ENCODE measurements around the gene NHLRC2. TPM values are rescaled to one million over a fixed set of nuclear protein-coding genes. Genes with fewer than 3 reads are reported as not detected.

Gene NHLRC2
- polyA plus RNA-seq, 3 donors, result 2.8 to 6.9 (median 5.3) TPM

GRCh38 chr10:113859261-113859660 lies 4.8 kb downstream of the NHLRC2 start:
- Histone ChIP-seq H3K4me1 (ENCODE audit: control insufficient read depth in 1 of 2, insufficient read depth in 2 of 2, low read length in 2 of 2) (peaks cover 21 to 38% of the 10 kb centered on the region in 2 donors), H2AFZ (ENCODE audit: insufficient read depth, low read depth, low read length, poor library complexity, severe bottlenecking) (no peak overlapping the region), H3K27me3 (ENCODE audit: control insufficient read depth in 2 of 2, insufficient read depth in 2 of 2, low read length in 2 of 2) (no peaks in the 10 kb centered on the region), H3K9ac (ENCODE audit: insufficient read depth, low read length, poor library complexity, severe bottlenecking) (no peak overlapping the region), H3K9me3 (replicated peaks in 1 of 2; ENCODE audit: control insufficient read depth in 1 of 2, insufficient read depth in 1 of 2, low read length in 2 of 2) (no peaks in the 10 kb centered on the region), H3K79me2 (ENCODE audit: insufficient read depth, low read length) (peaks cover 76% of the 10 kb centered on the region), H3K36me3 (replicated peaks in 1 of 2; ENCODE audit: control insufficient read depth in 1 of 2, insufficient read depth in 2 of 2, low read length in 2 of 2) (peaks cover 11 to 35% of the 10 kb centered on the region in 2 donors), H3K4me3 (replicated peaks in 1 of 3; ENCODE audit: low read depth in 2 of 3, low read length in 3 of 3) (no peak overlapping the region), H4K20me1 (ENCODE audit: insufficient read depth, low read length) (peaks cover 4% of the 10 kb centered on the region), H3K4me2 (replicated peaks; ENCODE audit: extremely low read depth, low read length, poor library complexity, severe bottlenecking) (no peak overlapping the region), H3K27ac (ENCODE audit: low read depth in 1 of 2, low read length in 2 of 2) (peak overlapping the region in 1 of 2 donors; percentile 47)
- Mint-ChIP-seq H3K4me3 (no peak overlapping the region), H3K4me1 (peaks cover 34% of the 10 kb centered on the region), H3K27me3 (ENCODE audit: low read depth in 3 of 3) (no peaks in the 10 kb centered on the region), H3K27ac (peak overlapping the region in 1 of 7 donors; percentile 39), H3K9me3 (peaks cover 0 to 9% (median 0%) of the 10 kb centered on the region in 7 donors), H3K36me3 (peaks cover 26 to 37% of the 10 kb centered on the region in 2 donors)
- intact Hi-C loops (cut with micrococcal nuclease), result no loop called here
- TF ChIP-seq, protein P1, sequence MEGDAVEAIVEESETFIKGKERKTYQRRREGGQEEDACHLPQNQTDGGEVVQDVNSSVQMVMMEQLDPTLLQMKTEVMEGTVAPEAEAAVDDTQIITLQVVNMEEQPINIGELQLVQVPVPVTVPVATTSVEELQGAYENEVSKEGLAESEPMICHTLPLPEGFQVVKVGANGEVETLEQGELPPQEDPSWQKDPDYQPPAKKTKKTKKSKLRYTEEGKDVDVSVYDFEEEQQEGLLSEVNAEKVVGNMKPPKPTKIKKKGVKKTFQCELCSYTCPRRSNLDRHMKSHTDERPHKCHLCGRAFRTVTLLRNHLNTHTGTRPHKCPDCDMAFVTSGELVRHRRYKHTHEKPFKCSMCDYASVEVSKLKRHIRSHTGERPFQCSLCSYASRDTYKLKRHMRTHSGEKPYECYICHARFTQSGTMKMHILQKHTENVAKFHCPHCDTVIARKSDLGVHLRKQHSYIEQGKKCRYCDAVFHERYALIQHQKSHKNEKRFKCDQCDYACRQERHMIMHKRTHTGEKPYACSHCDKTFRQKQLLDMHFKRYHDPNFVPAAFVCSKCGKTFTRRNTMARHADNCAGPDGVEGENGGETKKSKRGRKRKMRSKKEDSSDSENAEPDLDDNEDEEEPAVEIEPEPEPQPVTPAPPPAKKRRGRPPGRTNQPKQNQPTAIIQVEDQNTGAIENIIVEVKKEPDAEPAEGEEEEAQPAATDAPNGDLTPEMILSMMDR (IDR thresholded peaks at IDR 0.05), result no peak
- DNase-seq, result peak in 1 of 3 donors; percentile 4
- WGBS (ENCODE audit: insufficient coverage), result no CpG with 5 or more reads among the region's 2 CpGs

GRCh38 chr10:113865901-113866300 lies 11.4 kb downstream of the NHLRC2 start:
- H3K4me2 ChIP-seq (replicated peaks; ENCODE audit: extremely low read depth, low read length, poor library complexity, severe bottlenecking), result peak overlapping the region; percentile 51
- Mint-ChIP-seq H3K4me1 (peaks cover 27% of the 10 kb centered on the region), H3K27ac (peak overlapping the region in 3 of 7 donors; percentile 33 to 50 (median 44)), H3K27me3 (ENCODE audit: low read depth in 3 of 3) (no peaks in the 10 kb centered on the region), H3K9me3 (peaks cover 0 to 11% (median 0%) of the 10 kb centered on the region in 7 donors), H3K36me3 (peaks cover 21 to 30% of the 10 kb centered on the region in 2 donors), H3K4me3 (peak overlapping the region in 1 of 2 donors; percentile 55)
- peaks cover 13 to 33% of the 10 kb centered on the region in 2 donors for H3K4me1 ChIP-seq (ENCODE audit: control insufficient read depth in 1 of 2, insufficient read depth in 2 of 2, low read length in 2 of 2)
- WGBS (ENCODE audit: insufficient coverage), result no CpG with 5 or more reads among the region's 3 CpGs
- peak; percentile 51 to 82 (median 59) for DNase-seq
- H3K27me3 ChIP-seq (ENCODE audit: control insufficient read depth in 2 of 2, insufficient read depth in 2 of 2, low read length in 2 of 2), result no peaks in the 10 kb centered on the region
- H3K9me3 ChIP-seq (replicated peaks in 1 of 2; ENCODE audit: control insufficient read depth in 1 of 2, insufficient read depth in 1 of 2, low read length in 2 of 2), result no peaks in the 10 kb centered on the region
- intact Hi-C loops (cut with micrococcal nuclease), result loop anchor here in 1 of 2 donors (10.0 kb wide), 1 partner anchor 89 kb away; no protein-coding TSS in a partner anchor
- peaks cover 74% of the 10 kb centered on the region for H3K79me2 ChIP-seq (ENCODE audit: insufficient read depth, low read length)
- H3K36me3 ChIP-seq (replicated peaks in 1 of 2; ENCODE audit: control insufficient read depth in 1 of 2, insufficient read depth in 2 of 2, low read length in 2 of 2), result peaks cover 4 to 32% of the 10 kb centered on the region in 2 donors
- TF ChIP-seq, protein P1 (IDR thresholded peaks at IDR 0.05), result no peak
- H3K27ac ChIP-seq (ENCODE audit: low read depth in 1 of 2, low read length in 2 of 2), result no peak overlapping the region
- H4K20me1 ChIP-seq (ENCODE audit: insufficient read depth, low read length), result peaks cover 18% of the 10 kb centered on the region
- H2AFZ ChIP-seq (ENCODE audit: insufficient read depth, low read depth, low read length, poor library complexity, severe bottlenecking), result no peak overlapping the region
- H3K4me3 ChIP-seq (replicated peaks in 1 of 3; ENCODE audit: low read depth in 2 of 3, low read length in 3 of 3), result peak overlapping the region in 1 of 3 experiments; percentile 32
- no peak overlapping the region for H3K9ac ChIP-seq (ENCODE audit: insufficient read depth, low read length, poor library complexity, severe bottlenecking)

Data from CD14-positive monocyte (primary cell).